CD1c-positive myeloid dendritic cell (primary cell): ENCODE measurements around the gene DMAC2.
"Not testable (repeated sequence)": the region's sequence is repeated elsewhere in the genome, so short reads cannot be mapped to it uniquely, and the experiment has no call there.

Experiments used
- DNase-seq: peaks from one replicate; pipeline ENCODE4 v3.0.0-alpha.2; 2016; ENCODE audit errors: extremely low spot score

Gene DMAC2

GRCh38 chr19:41422456-41422855 lies 17.3 kb downstream of the DMAC2 start:
- no peak for DNase-seq

GRCh38 chr19:41421973-41422372 lies 17.7 kb downstream of the DMAC2 start:
- no peak for DNase-seq

GRCh38 chr19:41421314-41421713 lies 18.4 kb downstream of the DMAC2 start:
- no peak for DNase-seq

GRCh38 chr19:41420101-41420880 lies 19.4 kb downstream of the DMAC2 start:
- peak; percentile 86 for DNase-seq

GRCh38 chr19:41416194-41416674 lies 23.5 kb downstream of the DMAC2 start:
- no peak for DNase-seq

GRCh38 chr19:41415154-41415571 lies 24.5 kb downstream of the DMAC2 start:
- no peak for DNase-seq

GRCh38 chr19:41414461-41414860 lies 25.3 kb downstream of the DMAC2 start:
- DNase-seq = no peak

GRCh38 chr19:41413947-41414346 lies 25.8 kb downstream of the DMAC2 start:
- no peak for DNase-seq

- no peak for DNase-seq
Measured at GRCh38 chr19:41412953-41413352, 26.8 kb downstream of the DMAC2 start.

- no peak for DNase-seq
Measured at GRCh38 chr19:41411968-41412265, 27.8 kb downstream of the DMAC2 start.

GRCh38 chr19:41411100-41411967 lies 28.4 kb downstream of the DMAC2 start:
- no peak for DNase-seq

GRCh38 chr19:41410336-41411054 lies 29.2 kb downstream of the DMAC2 start:
- no peak for DNase-seq

GRCh38 chr19:41409288-41409687 lies 30.4 kb downstream of the DMAC2 start:
- DNase-seq = no peak

- DNase-seq = not testable (repeated sequence)
Measured at GRCh38 chr19:41408846-41409245, 30.9 kb downstream of the DMAC2 start.

GRCh38 chr19:41408256-41408655 lies 31.5 kb downstream of the DMAC2 start:
- no peak for DNase-seq

- DNase-seq = peak; percentile 69
Measured at GRCh38 chr19:41407271-41407670, 32.4 kb downstream of the DMAC2 start.

- DNase-seq = no peak
Measured at GRCh38 chr19:41405776-41406175, 33.9 kb downstream of the DMAC2 start.

- no peak for DNase-seq
Measured at GRCh38 chr19:41403181-41403970, 36.3 kb downstream of the DMAC2 start.

- no peak for DNase-seq
Measured at GRCh38 chr19:41402010-41402409, 37.7 kb downstream of the DMAC2 start.

- DNase-seq = no peak
Measured at GRCh38 chr19:41401483-41401882, 38.2 kb downstream of the DMAC2 start.

- no peak for DNase-seq
Measured at GRCh38 chr19:41399525-41399924, 40.2 kb downstream of the DMAC2 start.
